HL-60/S4 treated with retinoic acid at 250 ng/mL for 4 days and 3 days (cell line): ENCODE measurements around the gene WTIP.

Experiments
- in situ Hi-C: fragments of 300-500 bp; cut with MboI; formaldehyde crosslinking; loops from 2 replicates; pipeline ENCODE4 v1.7.0; 2022; ENCODE audit warnings: low sequenced_read_pairs

The WTIP gene

GRCh38 chr19:34559045-34559444 is 77.5 kb downstream of the WTIP start:
- in situ Hi-C loops: no loop called here

- in situ Hi-C loops: no loop called here
Observed at GRCh38 chr19:34560229-34560628, 78.7 kb downstream of the WTIP start.
